ENCODE results near the gene PMF1.

DNA sequence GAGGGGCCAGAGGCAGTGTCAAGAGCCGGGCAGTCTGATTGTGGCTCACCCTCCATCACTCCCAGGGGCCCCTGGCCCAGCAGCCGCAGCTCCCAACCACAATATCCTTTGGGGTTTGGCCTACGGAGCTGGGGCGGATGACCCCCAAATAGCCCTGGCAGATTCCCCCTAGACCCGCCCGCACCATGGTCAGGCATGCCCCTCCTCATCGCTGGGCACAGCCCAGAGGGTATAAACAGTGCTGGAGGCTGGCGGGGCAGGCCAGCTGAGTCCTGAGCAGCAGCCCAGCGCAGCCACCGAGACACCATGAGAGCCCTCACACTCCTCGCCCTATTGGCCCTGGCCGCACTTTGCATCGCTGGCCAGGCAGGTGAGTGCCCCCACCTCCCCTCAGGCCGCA lies 29.1 kb downstream of the PMF1 start, which contains the start of gene BGLAP:
- TF ChIP-seq, protein P1, sequence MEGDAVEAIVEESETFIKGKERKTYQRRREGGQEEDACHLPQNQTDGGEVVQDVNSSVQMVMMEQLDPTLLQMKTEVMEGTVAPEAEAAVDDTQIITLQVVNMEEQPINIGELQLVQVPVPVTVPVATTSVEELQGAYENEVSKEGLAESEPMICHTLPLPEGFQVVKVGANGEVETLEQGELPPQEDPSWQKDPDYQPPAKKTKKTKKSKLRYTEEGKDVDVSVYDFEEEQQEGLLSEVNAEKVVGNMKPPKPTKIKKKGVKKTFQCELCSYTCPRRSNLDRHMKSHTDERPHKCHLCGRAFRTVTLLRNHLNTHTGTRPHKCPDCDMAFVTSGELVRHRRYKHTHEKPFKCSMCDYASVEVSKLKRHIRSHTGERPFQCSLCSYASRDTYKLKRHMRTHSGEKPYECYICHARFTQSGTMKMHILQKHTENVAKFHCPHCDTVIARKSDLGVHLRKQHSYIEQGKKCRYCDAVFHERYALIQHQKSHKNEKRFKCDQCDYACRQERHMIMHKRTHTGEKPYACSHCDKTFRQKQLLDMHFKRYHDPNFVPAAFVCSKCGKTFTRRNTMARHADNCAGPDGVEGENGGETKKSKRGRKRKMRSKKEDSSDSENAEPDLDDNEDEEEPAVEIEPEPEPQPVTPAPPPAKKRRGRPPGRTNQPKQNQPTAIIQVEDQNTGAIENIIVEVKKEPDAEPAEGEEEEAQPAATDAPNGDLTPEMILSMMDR (IDR thresholded peaks at IDR 0.05; ENCODE audit: low read depth, low read length, missing input control): no peak
- no peak for TF ChIP-seq RAD21 (IDR thresholded peaks at IDR 0.05)
- no peak for TF ChIP-seq SP1 (IDR thresholded peaks at IDR 0.05)

All from liver (tissue), 3 donors.